PC-3 (cell line): ENCODE measurements around the gene FGR. TPM values are rescaled to one million over a fixed set of nuclear protein-coding genes. Genes with fewer than 3 reads are reported as not detected.

Experiments used
- ATAC-seq: fragments of 200-7000 bp; cut with Tn5 transposase; 2 replicates; pipeline ENCODE4 v1.9.1; 2020; ENCODE audit warnings: mild to moderate bottlenecking, moderate library complexity
- BruUV-seq: library from RNA; stranded (reverse); fragments of 400-500 nt; replicated peaks from 2 replicates; lab custom pipeline; 2021; lab: Mats Ljungman, UMichigan
- CTCF ChIA-PET: fragments of 300-600 bp; sonication (Branson Sonifier 250); formaldehyde crosslinking; loops from one replicate; lab custom pipeline; 2022; ENCODE audit warnings: antibody characterized with exemption; lab: Charles Lee
- POLR2A ChIA-PET: fragments of 300-600 bp; sonication (Branson Sonifier 250); formaldehyde crosslinking; loops from one replicate; lab custom pipeline; 2022; ENCODE audit warnings: antibody characterized with exemption; ENCODE audit not compliant: unreplicated experiment; lab: Charles Lee
- DNase-seq: peaks from one replicate; pipeline ENCODE4 v3.0.0-alpha.2; 2015
- H2AFZ ChIP-seq: fragments of 300-600 bp; sonication (generic); 2 replicates; pipeline ENCODE4 v1.6.0; 2016; ENCODE audit warnings: antibody characterized with exemption, low read length
- H3F3A ChIP-seq: fragments of 300-600 bp; sonication (generic); one replicate; pipeline ENCODE4 v1.6.0; 2017; ENCODE audit warnings: antibody characterized with exemption, low read length, control low read depth, mild to moderate bottlenecking; ENCODE audit not compliant: unreplicated experiment
- H3K27ac ChIP-seq: fragments of 300-600 bp; sonication (generic); 2 replicates; pipeline ENCODE4 v1.5.1; 2016; ENCODE audit warnings: mild to moderate bottlenecking, low read length
- H3K27me3 ChIP-seq: fragments of 300-600 bp; sonication (generic); 2 replicates; pipeline ENCODE4 v1.6.1; 2016; ENCODE audit warnings: low read length, mixed read lengths
- H3K36me3 ChIP-seq: fragments of 300-600 bp; sonication (generic); 2 replicates; pipeline ENCODE4 v1.6.1; 2016; ENCODE audit warnings: low read depth, mixed run types, low read length, mixed read lengths
- H3K4me1 ChIP-seq: fragments of 300-600 bp; sonication (generic); 2 replicates; pipeline ENCODE4 v1.5.1; 2016; ENCODE audit warnings: low read length; ENCODE audit not compliant: insufficient read depth
- H3K4me2 ChIP-seq: fragments of 300-600 bp; sonication (generic); 2 replicates; pipeline ENCODE4 v1.6.0; 2016; ENCODE audit warnings: low read length
- H3K4me3 ChIP-seq: fragments of 300-600 bp; sonication (generic); 2 replicates; pipeline ENCODE4 v1.5.1; 2016; ENCODE audit warnings: mild to moderate bottlenecking, low read length, mixed read lengths
- H3K79me2 ChIP-seq: fragments of 300-600 bp; sonication (generic); 2 replicates; pipeline ENCODE4 v1.6.1; 2017; ENCODE audit warnings: low read length, mixed read lengths
- H3K9ac ChIP-seq: fragments of 300-600 bp; sonication (generic); 2 replicates; pipeline ENCODE4 v1.6.0; 2016; ENCODE audit warnings: mild to moderate bottlenecking, low read length
- H3K9me2 ChIP-seq: fragments of 300-600 bp; sonication (generic); replicated peaks from 2 replicates; pipeline ENCODE4 v1.6.1; 2016; ENCODE audit warnings: mixed run types, low read length, mixed read lengths
- H3K9me3 ChIP-seq: fragments of 300-600 bp; sonication (generic); 2 replicates; pipeline ENCODE4 v1.6.1; 2016; ENCODE audit warnings: low read length, mixed read lengths
- H4K20me1 ChIP-seq: fragments of 300-600 bp; sonication (generic); 2 replicates; pipeline ENCODE4 v1.6.1; 2016; ENCODE audit warnings: low read length, mixed read lengths
- CTCF ChIP-seq: fragments of 300-600 bp; sonication (generic); conservative IDR thresholded peaks from 2 replicates; pipeline ENCODE4 v1.5.1; 2017; ENCODE audit warnings: antibody characterized with exemption, low read depth, mild to moderate bottlenecking, low read length
- EZH2 ChIP-seq: fragments of 300-600 bp; sonication (generic); IDR thresholded peaks from one replicate; pipeline ENCODE4 v1.6.1; 2017; ENCODE audit warnings: antibody characterized with exemption, mild to moderate bottlenecking, low read length; ENCODE audit not compliant: unreplicated experiment
- EZH2phosphoT487 ChIP-seq: fragments of 300-600 bp; sonication (generic); IDR thresholded peaks from 2 replicates; pipeline ENCODE4 v1.6.1; 2018; ENCODE audit warnings: mild to moderate bottlenecking, antibody characterized with exemption, low read length, borderline replicate concordance
- intact Hi-C: fragments of 100-400 bp; cut with micrococcal nuclease; formaldehyde crosslinking; loops from 2 replicates; pipeline ENCODE4 v1.9.0; 2023
- total RNA-seq: library from RNA; depleted of rRNA; stranded (reverse); fragments of >200 nt; gene quantifications from 2 replicates; pipeline ENCODE4 v1.2.3, GENCODE V29; 2014

The FGR gene
- total RNA-seq, 1 experiment from 2014 or later, result not detected

- no peak for TF ChIP-seq CTCF
- no peak for TF ChIP-seq EZH2
- no peak for TF ChIP-seq EZH2phosphoT487
- H3K9me3 ChIP-seq, result no peaks in the 10 kb centered on the region
- CTCF ChIA-PET, result no interaction called here
- peaks cover 82% of the 10 kb centered on the region for H3K79me2 ChIP-seq
- POLR2A ChIA-PET, result no interaction called here
- peaks cover 30% of the 10 kb centered on the region for H3K4me1 ChIP-seq
- intact Hi-C loops, result no loop called here
- no peak overlapping the region for H3K9ac ChIP-seq
- BruUV-seq, result no TSS peak
- no peak overlapping the region for H3K27ac ChIP-seq
- no peak for ATAC-seq
- H3K4me2 ChIP-seq, result no peak overlapping the region
- H2AFZ ChIP-seq, result no peak overlapping the region
- no peak for DNase-seq
- H4K20me1 ChIP-seq, result 0 out of 2 replicates have a peak, but pooled peaks cover 21% of the 10 kb centered on the region
- no peaks in the 10 kb centered on the region for H3K9me2 ChIP-seq
- H3K36me3 ChIP-seq, result peaks cover 6% of the 10 kb centered on the region; the same call in 1 of the 2 replicates
- H3K27me3 ChIP-seq, result no peaks in the 10 kb centered on the region
- no peaks in the 10 kb centered on the region for H3F3A ChIP-seq
- no peak overlapping the region for H3K4me3 ChIP-seq
These were observed 46.4 kb downstream of the FGR start for GRCh38 chr1:27588256-27589232.

- peaks cover 6% of the 10 kb centered on the region; the same call in 1 of the 2 replicates for H3K36me3 ChIP-seq
These were observed 49.3 kb downstream of the FGR start for GRCh38 chr1:27585684-27586083.

More at GRCh38 chr1:27585684-27586083, 49.3 kb downstream of the FGR start:
- Histone ChIP-seq H3K9me3 (no peaks in the 10 kb centered on the region), H3K4me3 (no peak overlapping the region), H3K9ac (no peak overlapping the region), H3F3A (no peaks in the 10 kb centered on the region), H3K27ac (no peak overlapping the region), H2AFZ (no peak overlapping the region), H4K20me1 (0 out of 2 replicates have a peak, but pooled peaks cover 6% of the 10 kb centered on the region), H3K79me2 (peaks cover 71% of the 10 kb centered on the region), H3K4me1 (peaks cover 19% of the 10 kb centered on the region), H3K27me3 (no peaks in the 10 kb centered on the region), H3K4me2 (no peak overlapping the region), H3K9me2 (no peaks in the 10 kb centered on the region)
- CTCF ChIA-PET, result no interaction called here
- POLR2A ChIA-PET, result no interaction called here
- no TSS peak for BruUV-seq
- intact Hi-C loops, result no loop called here
- no peak for TF ChIP-seq CTCF
- no peak for TF ChIP-seq EZH2
- TF ChIP-seq EZH2phosphoT487, result no peak
- DNase-seq, result no peak
- no peak for ATAC-seq
